Measurements from ENCODE around the gene RCAN1. TPM values are rescaled to one million over a fixed set of nuclear protein-coding genes. Genes with fewer than 3 reads are reported as not detected.
A peak's percentile ranks its signal among the peaks of the same experiment; 100 is the strongest.

Gene RCAN1
- total RNA-seq, 1 donor from 2014 or later, result 22.9 TPM

GRCh38 chr21:34603710-34604057 is 11.2 kb downstream of the RCAN1 start:
- ATAC-seq, result no peak

DNA sequence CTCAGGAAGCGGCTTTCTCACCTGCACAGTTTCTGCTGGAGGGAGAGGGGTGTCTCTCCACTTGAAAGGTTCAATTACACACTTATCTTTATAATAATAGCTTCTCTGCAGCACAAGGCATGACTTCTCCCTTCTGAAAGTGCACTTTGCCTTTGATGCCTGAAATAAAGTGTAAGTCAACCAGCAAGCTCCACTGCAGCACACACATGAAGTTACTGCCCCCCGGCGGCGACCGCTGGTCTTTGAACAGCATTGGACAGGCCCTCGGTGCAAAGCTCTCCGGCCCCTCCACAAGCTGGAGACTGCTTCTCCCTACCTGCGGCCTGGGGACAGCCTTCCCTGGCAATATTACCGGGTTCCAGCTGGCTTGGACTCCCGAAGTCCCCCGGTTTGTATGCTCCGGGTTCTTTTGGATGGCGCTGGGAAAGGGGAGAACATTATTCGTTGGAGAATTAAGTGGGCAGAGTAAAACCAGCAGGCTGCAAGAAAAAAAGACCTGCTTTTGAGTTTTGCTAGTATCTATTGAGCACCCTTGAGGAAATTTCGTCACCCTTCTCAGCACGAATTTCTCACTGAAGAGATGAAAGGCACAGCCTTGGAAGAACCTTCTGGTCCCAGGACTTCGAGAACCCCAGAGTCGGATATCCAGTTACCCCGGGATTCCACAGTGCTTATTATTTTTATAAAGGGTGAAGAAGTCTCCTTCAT is 11.8 kb downstream of the RCAN1 start:
- ATAC-seq (peak; percentile 93 to 98), DNase-seq (peak; percentile 88)
- no peaks in the 10 kb centered on the region for H3K9me3 ChIP-seq
- TF ChIP-seq, protein P1, sequence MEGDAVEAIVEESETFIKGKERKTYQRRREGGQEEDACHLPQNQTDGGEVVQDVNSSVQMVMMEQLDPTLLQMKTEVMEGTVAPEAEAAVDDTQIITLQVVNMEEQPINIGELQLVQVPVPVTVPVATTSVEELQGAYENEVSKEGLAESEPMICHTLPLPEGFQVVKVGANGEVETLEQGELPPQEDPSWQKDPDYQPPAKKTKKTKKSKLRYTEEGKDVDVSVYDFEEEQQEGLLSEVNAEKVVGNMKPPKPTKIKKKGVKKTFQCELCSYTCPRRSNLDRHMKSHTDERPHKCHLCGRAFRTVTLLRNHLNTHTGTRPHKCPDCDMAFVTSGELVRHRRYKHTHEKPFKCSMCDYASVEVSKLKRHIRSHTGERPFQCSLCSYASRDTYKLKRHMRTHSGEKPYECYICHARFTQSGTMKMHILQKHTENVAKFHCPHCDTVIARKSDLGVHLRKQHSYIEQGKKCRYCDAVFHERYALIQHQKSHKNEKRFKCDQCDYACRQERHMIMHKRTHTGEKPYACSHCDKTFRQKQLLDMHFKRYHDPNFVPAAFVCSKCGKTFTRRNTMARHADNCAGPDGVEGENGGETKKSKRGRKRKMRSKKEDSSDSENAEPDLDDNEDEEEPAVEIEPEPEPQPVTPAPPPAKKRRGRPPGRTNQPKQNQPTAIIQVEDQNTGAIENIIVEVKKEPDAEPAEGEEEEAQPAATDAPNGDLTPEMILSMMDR (IDR thresholded peaks at IDR 0.05), result peak; percentile 82
- intact Hi-C loops (cut with DNase I), result no loop called here
- no peak overlapping the region for H3K4me3 ChIP-seq
- H3K4me1 ChIP-seq, result peaks cover 6% of the 10 kb centered on the region
- no peak overlapping the region for H3K27ac ChIP-seq
- no peaks in the 10 kb centered on the region for H3K36me3 ChIP-seq
- H3K27me3 ChIP-seq (ENCODE audit: low read depth), result no peaks in the 10 kb centered on the region

More at GRCh38 chr21:34603710-34604057, 11.2 kb downstream of the RCAN1 start:
- DNase-seq, result no peak
- Histone ChIP-seq H3K27me3 (ENCODE audit: low read depth) (no peaks in the 10 kb centered on the region), H3K27ac (no peak overlapping the region), H3K4me3 (no peak overlapping the region), H3K4me1 (peaks cover 6% of the 10 kb centered on the region), H3K9me3 (no peaks in the 10 kb centered on the region), H3K36me3 (no peaks in the 10 kb centered on the region)
- TF ChIP-seq, protein P1 (IDR thresholded peaks at IDR 0.05), result no peak
- intact Hi-C loops (cut with DNase I), result no loop called here

GRCh38 chr21:34602061-34602460 is 12.9 kb downstream of the RCAN1 start:
- DNase-seq (no peak), ATAC-seq (no peak)
- H3K4me3 ChIP-seq, result no peak overlapping the region
- peaks cover 6% of the 10 kb centered on the region for H3K4me1 ChIP-seq
- intact Hi-C loops (cut with DNase I), result no loop called here
- TF ChIP-seq, protein P1 (IDR thresholded peaks at IDR 0.05), result no peak
- no peaks in the 10 kb centered on the region for H3K27me3 ChIP-seq (ENCODE audit: low read depth)
- H3K9me3 ChIP-seq, result no peaks in the 10 kb centered on the region
- H3K27ac ChIP-seq, result no peak overlapping the region
- H3K36me3 ChIP-seq, result no peaks in the 10 kb centered on the region

- intact Hi-C loops (cut with DNase I), result no loop called here
- no peak overlapping the region for H3K4me3 ChIP-seq
- H3K4me1 ChIP-seq, result peaks cover 24% of the 10 kb centered on the region
- ATAC-seq, result no peak
- TF ChIP-seq, protein P1 (IDR thresholded peaks at IDR 0.05), result no peak
- H3K9me3 ChIP-seq, result no peaks in the 10 kb centered on the region
- no peaks in the 10 kb centered on the region for H3K27me3 ChIP-seq (ENCODE audit: low read depth)
- DNase-seq, result no peak
- H3K36me3 ChIP-seq, result no peaks in the 10 kb centered on the region
- no peak overlapping the region for H3K27ac ChIP-seq
Measured at GRCh38 chr21:34599534-34600101, 15.3 kb downstream of the RCAN1 start.

DNA sequence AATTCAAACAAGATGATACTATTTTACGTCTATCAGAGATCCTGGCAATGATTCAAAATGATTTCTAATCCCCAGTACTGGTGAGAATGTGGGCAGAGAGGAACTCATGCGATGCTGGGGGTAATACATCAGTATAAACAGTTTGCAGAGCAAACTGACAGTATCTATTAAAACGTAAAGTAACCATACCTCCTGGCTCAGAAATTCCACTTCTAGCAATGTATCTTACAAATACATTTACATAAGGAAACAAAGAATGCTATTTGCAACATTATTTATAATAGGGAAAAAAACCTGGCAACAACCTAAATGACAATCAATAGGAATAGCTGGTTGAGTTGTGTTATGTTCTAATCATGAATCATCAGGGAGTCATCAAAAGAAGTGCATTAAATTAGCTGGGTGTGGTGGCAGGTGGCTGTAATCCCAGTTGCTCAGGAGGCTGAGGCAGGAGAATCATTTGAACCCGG is 15.9 kb downstream of the RCAN1 start:
- Histone ChIP-seq H3K9me3 (no peaks in the 10 kb centered on the region), H3K4me1 (peaks cover 29% of the 10 kb centered on the region), H3K36me3 (no peaks in the 10 kb centered on the region), H3K27me3 (ENCODE audit: low read depth) (no peaks in the 10 kb centered on the region), H3K27ac (no peak overlapping the region), H3K4me3 (no peak overlapping the region)
- no peak for DNase-seq
- TF ChIP-seq, protein P1 (IDR thresholded peaks at IDR 0.05), result no peak
- intact Hi-C loops (cut with DNase I), result no loop called here
- ATAC-seq, result no peak
